Measurements from ENCODE around the gene CBX3. TPM values are rescaled to one million over a fixed set of nuclear protein-coding genes. Genes with fewer than 3 reads are reported as not detected.
A peak's percentile ranks its signal among the peaks of the same experiment; 100 is the strongest.

CBX3 gene
- total RNA-seq, 1 donor from 2014 or later = 360 TPM

DNA sequence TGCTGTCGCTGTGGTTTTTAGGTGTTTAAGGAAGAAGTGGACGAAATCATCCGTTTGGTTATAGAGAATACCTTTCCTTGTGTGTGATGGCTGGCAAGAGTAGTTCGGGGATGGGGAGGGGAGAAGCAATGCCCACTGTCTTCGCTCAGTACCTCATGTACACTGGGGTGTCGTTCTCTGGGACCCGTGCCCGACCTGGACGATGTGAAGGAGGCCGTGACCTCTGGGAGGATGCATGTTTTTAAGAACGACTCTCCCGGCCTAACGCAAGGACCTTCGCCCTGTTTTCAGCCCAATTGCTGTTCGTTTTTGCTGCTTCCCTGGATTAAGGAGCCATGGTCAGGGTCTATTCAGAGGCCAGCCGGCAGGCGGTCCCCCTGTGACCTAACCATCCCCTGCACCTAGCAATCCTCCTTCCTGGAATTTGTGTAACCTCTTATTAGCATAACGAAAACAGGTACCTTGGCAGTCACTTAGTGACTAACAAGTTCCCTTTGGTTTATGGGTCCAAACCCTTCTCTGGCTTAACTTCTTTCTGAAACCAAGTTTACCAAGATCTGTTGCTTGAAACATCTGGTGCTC, 48.2 kb upstream of the CBX3 start:
- H3K4me3 ChIP-seq = peak overlapping the region; percentile 57
- TF ChIP-seq EZH2 (IDR thresholded peaks at IDR 0.05) (peak; percentile 78), EZH2phosphoT487 (IDR thresholded peaks at IDR 0.05) (peak; percentile 51)
- TF ChIP-seq, protein P1, sequence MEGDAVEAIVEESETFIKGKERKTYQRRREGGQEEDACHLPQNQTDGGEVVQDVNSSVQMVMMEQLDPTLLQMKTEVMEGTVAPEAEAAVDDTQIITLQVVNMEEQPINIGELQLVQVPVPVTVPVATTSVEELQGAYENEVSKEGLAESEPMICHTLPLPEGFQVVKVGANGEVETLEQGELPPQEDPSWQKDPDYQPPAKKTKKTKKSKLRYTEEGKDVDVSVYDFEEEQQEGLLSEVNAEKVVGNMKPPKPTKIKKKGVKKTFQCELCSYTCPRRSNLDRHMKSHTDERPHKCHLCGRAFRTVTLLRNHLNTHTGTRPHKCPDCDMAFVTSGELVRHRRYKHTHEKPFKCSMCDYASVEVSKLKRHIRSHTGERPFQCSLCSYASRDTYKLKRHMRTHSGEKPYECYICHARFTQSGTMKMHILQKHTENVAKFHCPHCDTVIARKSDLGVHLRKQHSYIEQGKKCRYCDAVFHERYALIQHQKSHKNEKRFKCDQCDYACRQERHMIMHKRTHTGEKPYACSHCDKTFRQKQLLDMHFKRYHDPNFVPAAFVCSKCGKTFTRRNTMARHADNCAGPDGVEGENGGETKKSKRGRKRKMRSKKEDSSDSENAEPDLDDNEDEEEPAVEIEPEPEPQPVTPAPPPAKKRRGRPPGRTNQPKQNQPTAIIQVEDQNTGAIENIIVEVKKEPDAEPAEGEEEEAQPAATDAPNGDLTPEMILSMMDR (IDR thresholded peaks at IDR 0.05) = no peak
- peaks cover 20% of the 10 kb centered on the region for H3F3A ChIP-seq (ENCODE audit: low read depth)
- Mint-ChIP-seq H3K9me3 (peaks cover 5% of the 10 kb centered on the region), H3K4me1 (peaks cover 39% of the 10 kb centered on the region), H3K27me3 (ENCODE audit: insufficient read depth, low read depth) (peaks cover 17% of the 10 kb centered on the region), H3K36me3 (no peaks in the 10 kb centered on the region), H3K27ac (no peak overlapping the region), H3K4me3 (peak overlapping the region; percentile 92)
- peak overlapping the region; percentile 93 for H3K4me2 ChIP-seq
- H4K20me1 ChIP-seq (ENCODE audit: low read depth) = peaks cover 11% of the 10 kb centered on the region
- no peaks in the 10 kb centered on the region for H3K36me3 ChIP-seq
- peaks cover 72% of the 10 kb centered on the region for H3K27me3 ChIP-seq
- H3K4me1 ChIP-seq = peaks cover 13% of the 10 kb centered on the region
- H3K9me3 ChIP-seq (ENCODE audit: low read depth) = no peaks in the 10 kb centered on the region
- no peaks in the 10 kb centered on the region for H3K79me2 ChIP-seq (ENCODE audit: low read depth)
- H2AFZ ChIP-seq (replicated peaks) = peak overlapping the region; percentile 93
- no peak overlapping the region for H3K27ac ChIP-seq
- DNase-seq (ENCODE audit: low spot score) = peak; percentile 18
- no peak overlapping the region for H3K9ac ChIP-seq

DNA sequence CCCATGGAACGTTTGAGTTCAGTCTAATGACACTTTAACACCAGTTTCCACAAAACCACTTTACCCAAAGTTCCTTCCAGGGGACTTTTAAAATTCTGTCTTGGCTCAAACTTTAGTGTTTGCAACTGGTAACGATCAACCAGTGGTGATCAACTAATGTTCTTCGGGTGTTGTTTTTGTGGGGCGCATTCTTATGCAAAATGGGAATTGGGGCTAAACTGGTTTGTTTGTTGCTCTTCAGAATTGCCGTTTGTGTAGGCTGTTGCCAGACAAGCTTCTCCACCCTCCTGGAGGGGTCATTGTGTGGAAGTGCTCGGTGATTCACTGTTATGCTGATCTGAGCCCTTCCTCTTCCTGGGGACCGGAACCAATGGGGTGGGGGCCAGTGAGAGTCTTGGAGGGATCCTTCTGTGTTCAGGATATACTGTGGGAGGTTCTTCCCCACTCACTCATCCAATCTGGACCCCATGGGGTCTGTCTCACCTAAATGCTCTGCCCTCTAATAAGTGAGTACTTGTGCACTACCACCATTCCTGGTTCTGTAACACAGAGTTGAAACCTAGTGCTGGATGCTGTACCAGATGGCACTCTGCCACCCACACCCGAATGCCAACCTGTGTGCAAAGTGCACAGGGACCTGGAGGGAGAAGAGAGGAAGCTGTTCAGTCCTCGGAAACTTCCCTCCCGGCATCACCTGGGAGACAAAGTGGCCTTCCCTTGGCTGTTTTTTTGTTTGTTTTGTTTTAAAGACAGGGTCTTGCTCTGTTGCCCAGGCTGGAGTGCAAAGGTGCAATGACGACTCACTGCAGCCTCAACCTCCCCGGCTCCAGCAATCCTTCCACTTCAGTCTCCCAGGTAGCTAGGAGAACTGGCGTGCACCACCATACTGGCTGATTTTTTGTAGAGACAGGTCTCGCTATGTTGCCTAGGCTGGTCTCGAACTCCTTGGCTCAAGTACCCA, 47.4 kb upstream of the CBX3 start:
- no peaks in the 10 kb centered on the region for H3K36me3 ChIP-seq
- peaks cover 17% of the 10 kb centered on the region for H3K27me3 Mint-ChIP-seq (ENCODE audit: insufficient read depth, low read depth)
- peaks cover 72% of the 10 kb centered on the region for H3K27me3 ChIP-seq
- H3K79me2 ChIP-seq (ENCODE audit: low read depth) = no peaks in the 10 kb centered on the region
- no peaks in the 10 kb centered on the region for H3K36me3 Mint-ChIP-seq
- H3K27ac Mint-ChIP-seq = no peak overlapping the region
- no peak overlapping the region for H3K9ac ChIP-seq
- peak overlapping the region; percentile 57 for H3K4me3 ChIP-seq
- H3K4me2 ChIP-seq = peak overlapping the region; percentile 93
- H3K9me3 Mint-ChIP-seq = peaks cover 2% of the 10 kb centered on the region
- H2AFZ ChIP-seq (replicated peaks) = no peak overlapping the region
- TF ChIP-seq EZH2 (IDR thresholded peaks at IDR 0.05) = no peak
- TF ChIP-seq, protein P1 (IDR thresholded peaks at IDR 0.05) = no peak
- TF ChIP-seq EZH2phosphoT487 (IDR thresholded peaks at IDR 0.05) = no peak
- H3K27ac ChIP-seq = no peak overlapping the region
- H3K9me3 ChIP-seq (ENCODE audit: low read depth) = no peaks in the 10 kb centered on the region
- peaks cover 17% of the 10 kb centered on the region for H3F3A ChIP-seq (ENCODE audit: low read depth)
- peak overlapping the region; percentile 92 for H3K4me3 Mint-ChIP-seq
- DNase-seq (ENCODE audit: low spot score) = peak; percentile 34
- peaks cover 11% of the 10 kb centered on the region for H4K20me1 ChIP-seq (ENCODE audit: low read depth)
- H3K4me1 Mint-ChIP-seq = peaks cover 38% of the 10 kb centered on the region
- H3K4me1 ChIP-seq = peaks cover 13% of the 10 kb centered on the region

DNA sequence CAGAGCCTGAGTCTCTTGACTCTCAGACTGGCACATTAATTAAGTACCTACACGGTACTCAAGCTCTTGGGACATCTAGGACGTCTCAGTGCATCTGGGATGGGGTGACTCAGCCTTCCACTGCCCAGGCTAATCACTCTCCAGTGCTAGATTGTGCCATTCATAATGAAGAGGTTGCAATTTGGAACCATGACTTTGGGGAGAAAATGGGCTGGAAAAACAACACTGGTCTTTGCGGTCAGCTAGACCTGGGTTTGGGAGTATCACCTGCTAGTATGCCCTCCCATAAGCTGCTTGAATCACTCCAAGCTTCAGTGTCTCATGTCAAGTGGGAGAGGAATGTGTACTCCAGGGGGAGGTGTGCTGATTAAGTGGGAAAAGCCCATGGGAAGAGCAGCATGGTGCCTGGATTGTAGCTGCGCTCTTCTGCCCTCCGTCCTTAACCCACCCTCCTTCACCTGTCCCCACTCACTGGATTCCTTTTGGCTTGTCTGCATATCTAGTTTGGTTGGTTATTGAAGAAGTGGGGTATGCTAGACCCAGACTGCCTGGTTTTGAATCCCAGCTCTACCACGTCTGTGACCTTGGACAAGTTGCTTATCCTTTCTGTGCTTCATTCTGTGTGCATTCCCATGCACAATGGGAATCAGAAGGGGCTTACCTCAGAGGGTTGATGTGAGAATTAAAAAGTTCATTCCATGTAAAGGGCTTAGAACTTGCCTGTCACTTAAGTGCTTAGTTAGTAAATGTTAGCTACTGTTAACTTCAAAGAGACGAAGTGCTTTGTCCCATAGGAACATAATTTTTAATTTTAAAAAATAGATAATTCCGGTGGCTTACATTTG, 45.8 kb upstream of the CBX3 start:
- peaks cover 62% of the 10 kb centered on the region for H3K27me3 ChIP-seq
- no peaks in the 10 kb centered on the region for H3K36me3 ChIP-seq
- no peaks in the 10 kb centered on the region for H3K79me2 ChIP-seq (ENCODE audit: low read depth)
- no peak overlapping the region for H3K27ac ChIP-seq
- no peak overlapping the region for H3K4me3 ChIP-seq
- TF ChIP-seq EZH2phosphoT487 (IDR thresholded peaks at IDR 0.05) (no peak), EZH2 (IDR thresholded peaks at IDR 0.05) (no peak)
- TF ChIP-seq, protein P1 (IDR thresholded peaks at IDR 0.05) = no peak
- H3K36me3 Mint-ChIP-seq = no peaks in the 10 kb centered on the region
- H3F3A ChIP-seq (ENCODE audit: low read depth) = peaks cover 15% of the 10 kb centered on the region
- no peak overlapping the region for H3K9ac ChIP-seq
- peaks cover 17% of the 10 kb centered on the region for H3K27me3 Mint-ChIP-seq (ENCODE audit: insufficient read depth, low read depth)
- H3K4me2 ChIP-seq = no peak overlapping the region
- H2AFZ ChIP-seq (replicated peaks) = no peak overlapping the region
- DNase-seq (ENCODE audit: low spot score) = no peak
- H3K4me1 Mint-ChIP-seq = peaks cover 39% of the 10 kb centered on the region
- no peaks in the 10 kb centered on the region for H3K9me3 ChIP-seq (ENCODE audit: low read depth)
- no peak overlapping the region for H3K27ac Mint-ChIP-seq
- peaks cover 11% of the 10 kb centered on the region for H4K20me1 ChIP-seq (ENCODE audit: low read depth)
- H3K9me3 Mint-ChIP-seq = peaks cover 2% of the 10 kb centered on the region
- H3K4me1 ChIP-seq = peaks cover 13% of the 10 kb centered on the region
- peak overlapping the region; percentile 57 for H3K4me3 Mint-ChIP-seq

Measured in neural progenitor cell (in vitro differentiated cells).